ENCODE measurements around the gene NBEA. TPM values are rescaled to one million over a fixed set of nuclear protein-coding genes. Genes with fewer than 3 reads are reported as not detected.

The NBEA gene
- total RNA-seq, 1 experiment from 2014 or later: 4.1 TPM

GRCh38 chr13:35702316-35702715 lies 760.2 kb downstream of the NBEA start:
- CTCF ChIA-PET: no interaction called here
- no peaks in the 10 kb centered on the region for H3K9me2 ChIP-seq (ENCODE audit: insufficient read depth)
- H3K4me1 ChIP-seq (ENCODE audit: control insufficient read depth in 1 of 2, insufficient read depth in 2 of 2, low read length in 2 of 2): peaks cover under 1 to 3% of the 10 kb centered on the region in 2 experiments; a peak in 2 of 4 replicates
- no peaks in the 10 kb centered on the region for H4K20me1 ChIP-seq (ENCODE audit: insufficient read depth)
- H3K4me3 ChIP-seq (replicated peaks in 1 of 2; ENCODE audit: low read depth in 1 of 2, low read length in 2 of 2): no peak overlapping the region
- ATAC-seq: no peak
- no peak overlapping the region for H2AFZ ChIP-seq (ENCODE audit: low read depth, low read length, poor library complexity, severe bottlenecking)
- TF ChIP-seq ELF1 (IDR thresholded peaks at IDR 0.05; ENCODE audit: borderline replicate concordance, low read depth) (no peak), JUND (IDR thresholded peaks at IDR 0.05) (no peak)
- TF ChIP-seq, protein P1, sequence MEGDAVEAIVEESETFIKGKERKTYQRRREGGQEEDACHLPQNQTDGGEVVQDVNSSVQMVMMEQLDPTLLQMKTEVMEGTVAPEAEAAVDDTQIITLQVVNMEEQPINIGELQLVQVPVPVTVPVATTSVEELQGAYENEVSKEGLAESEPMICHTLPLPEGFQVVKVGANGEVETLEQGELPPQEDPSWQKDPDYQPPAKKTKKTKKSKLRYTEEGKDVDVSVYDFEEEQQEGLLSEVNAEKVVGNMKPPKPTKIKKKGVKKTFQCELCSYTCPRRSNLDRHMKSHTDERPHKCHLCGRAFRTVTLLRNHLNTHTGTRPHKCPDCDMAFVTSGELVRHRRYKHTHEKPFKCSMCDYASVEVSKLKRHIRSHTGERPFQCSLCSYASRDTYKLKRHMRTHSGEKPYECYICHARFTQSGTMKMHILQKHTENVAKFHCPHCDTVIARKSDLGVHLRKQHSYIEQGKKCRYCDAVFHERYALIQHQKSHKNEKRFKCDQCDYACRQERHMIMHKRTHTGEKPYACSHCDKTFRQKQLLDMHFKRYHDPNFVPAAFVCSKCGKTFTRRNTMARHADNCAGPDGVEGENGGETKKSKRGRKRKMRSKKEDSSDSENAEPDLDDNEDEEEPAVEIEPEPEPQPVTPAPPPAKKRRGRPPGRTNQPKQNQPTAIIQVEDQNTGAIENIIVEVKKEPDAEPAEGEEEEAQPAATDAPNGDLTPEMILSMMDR (IDR thresholded peaks at IDR 0.05 in 2 of 3, conservative IDR thresholded peaks at IDR 0.05 in 1 of 3; ENCODE audit: borderline replicate concordance in 1 of 3, insufficient read depth in 1 of 3, low read depth in 2 of 3, low read length in 2 of 3): no peak
- H3K9me3 ChIP-seq (ENCODE audit: control insufficient read depth in 1 of 2, insufficient read depth in 1 of 2, low read depth in 1 of 2, low read length in 2 of 2): no peaks in the 10 kb centered on the region
- POLR2A ChIA-PET: no interaction called here
- H3K79me2 ChIP-seq (ENCODE audit: insufficient read depth, low read length): no peaks in the 10 kb centered on the region
- DNase-seq (ENCODE audit: low read depth, low spot score): no peak
- no peaks in the 10 kb centered on the region for H3K36me3 ChIP-seq (ENCODE audit: control insufficient read depth in 1 of 2, insufficient read depth in 2 of 2, low read length in 2 of 2)
- no peak overlapping the region for H3K9ac ChIP-seq (ENCODE audit: low read length)
- intact Hi-C loops (cut with micrococcal nuclease): no loop called here
- no TSS peak for BruUV-seq (replicated peaks)
- 0 out of 2 replicates have a peak, but pooled peaks cover 3% of the 10 kb centered on the region for H3K27me3 ChIP-seq (ENCODE audit: insufficient read depth, low read length)
- H3K4me2 ChIP-seq (ENCODE audit: low read length): no peak overlapping the region
- H3K27ac ChIP-seq (ENCODE audit: low read depth, low read length): no peak overlapping the region
- RAD21 ChIA-PET (ENCODE audit: low non-redundant PET in 1 of 2, low total read pairs in 2 of 2, uncharacterized antibody in 2 of 2, unreplicated experiment in 2 of 2): no interaction called here

DNA sequence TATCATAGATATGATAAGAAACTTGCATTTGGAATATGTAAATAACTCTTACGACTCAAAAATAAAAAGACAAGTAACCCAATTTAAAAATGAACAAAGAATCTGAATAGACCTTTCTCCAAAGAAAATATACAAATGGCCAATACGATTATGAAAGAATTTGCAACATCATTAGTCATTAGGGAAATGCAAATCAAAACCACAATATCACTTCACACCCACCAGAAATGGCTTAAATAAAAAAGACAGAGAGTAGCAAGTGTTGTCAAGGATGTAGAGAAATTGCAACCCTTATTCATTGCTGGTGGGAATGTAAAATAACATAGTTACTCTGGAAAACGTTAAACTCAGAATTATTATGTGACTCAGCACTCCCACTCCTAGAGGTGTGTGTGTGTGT lies 761.0 kb downstream of the NBEA start:
- Histone ChIP-seq H3K4me1 (ENCODE audit: control insufficient read depth in 1 of 2, insufficient read depth in 2 of 2, low read length in 2 of 2) (no peaks in the 10 kb centered on the region), H3K4me2 (ENCODE audit: low read length) (no peak overlapping the region), H3K9me3 (ENCODE audit: control insufficient read depth in 1 of 2, insufficient read depth in 1 of 2, low read depth in 1 of 2, low read length in 2 of 2) (no peaks in the 10 kb centered on the region), H3K4me3 (replicated peaks in 1 of 2; ENCODE audit: low read depth in 1 of 2, low read length in 2 of 2) (no peak overlapping the region), H3K9ac (ENCODE audit: low read length) (no peak overlapping the region), H3K9me2 (ENCODE audit: insufficient read depth) (no peaks in the 10 kb centered on the region), H3K27me3 (ENCODE audit: insufficient read depth, low read length) (0 out of 2 replicates have a peak, but pooled peaks cover 3% of the 10 kb centered on the region), H3K27ac (ENCODE audit: low read depth, low read length) (no peak overlapping the region), H3K36me3 (ENCODE audit: control insufficient read depth in 1 of 2, insufficient read depth in 2 of 2, low read length in 2 of 2) (no peaks in the 10 kb centered on the region), H2AFZ (ENCODE audit: low read depth, low read length, poor library complexity, severe bottlenecking) (no peak overlapping the region), H4K20me1 (ENCODE audit: insufficient read depth) (no peaks in the 10 kb centered on the region), H3K79me2 (ENCODE audit: insufficient read depth, low read length) (no peaks in the 10 kb centered on the region)
- no peak for ATAC-seq
- no peak for DNase-seq (ENCODE audit: low read depth, low spot score)
- ChIA-PET POLR2A (no interaction called here), CTCF (no interaction called here), RAD21 (ENCODE audit: low non-redundant PET in 1 of 2, low total read pairs in 2 of 2, uncharacterized antibody in 2 of 2, unreplicated experiment in 2 of 2) (no interaction called here)
- intact Hi-C loops (cut with micrococcal nuclease): no loop called here
- BruUV-seq (replicated peaks): no TSS peak
- TF ChIP-seq SRF (IDR thresholded peaks at IDR 0.05; ENCODE audit: low read depth) (no peak), JUND (IDR thresholded peaks at IDR 0.05) (no peak), TCF7L2 (IDR thresholded peaks at IDR 0.05; ENCODE audit: borderline replicate concordance, extremely low read depth, insufficient read depth, insufficient read length) (no peak), EZH2 (IDR thresholded peaks at IDR 0.05) (no peak), ATF3 (IDR thresholded peaks at IDR 0.05) (no peak), EZH2phosphoT487 (IDR thresholded peaks at IDR 0.05; ENCODE audit: borderline replicate concordance) (no peak), YY1 (IDR thresholded peaks at IDR 0.05; ENCODE audit: extremely low read depth, insufficient replicate concordance, low read depth, low read length) (no peak), POLR2A (IDR thresholded peaks at IDR 0.05; ENCODE audit: borderline replicate concordance, extremely low read depth, insufficient read depth, insufficient read length) (no peak), RAD21 (IDR thresholded peaks at IDR 0.05; ENCODE audit: low read depth) (no peak), SIN3A (IDR thresholded peaks at IDR 0.05; ENCODE audit: low read depth) (no peak), EGR1 (IDR thresholded peaks at IDR 0.05; ENCODE audit: low read depth) (no peak), ZFX (IDR thresholded peaks at IDR 0.05) (no peak)
- TF ChIP-seq, protein P1 (IDR thresholded peaks at IDR 0.05 in 2 of 3, conservative IDR thresholded peaks at IDR 0.05 in 1 of 3; ENCODE audit: borderline replicate concordance in 1 of 3, insufficient read depth in 1 of 3, low read depth in 2 of 3, low read length in 2 of 3): no peak
